ENCODE measurements around the gene ANKK1. TPM values are rescaled to one million over a fixed set of nuclear protein-coding genes. Genes with fewer than 3 reads are reported as not detected.

Gene ANKK1
- total and polyA plus RNA-seq, 2 donors (not counting 1 experiment from before 2014, with no cell fraction given): 0.89 to 5.3 TPM

DNA sequence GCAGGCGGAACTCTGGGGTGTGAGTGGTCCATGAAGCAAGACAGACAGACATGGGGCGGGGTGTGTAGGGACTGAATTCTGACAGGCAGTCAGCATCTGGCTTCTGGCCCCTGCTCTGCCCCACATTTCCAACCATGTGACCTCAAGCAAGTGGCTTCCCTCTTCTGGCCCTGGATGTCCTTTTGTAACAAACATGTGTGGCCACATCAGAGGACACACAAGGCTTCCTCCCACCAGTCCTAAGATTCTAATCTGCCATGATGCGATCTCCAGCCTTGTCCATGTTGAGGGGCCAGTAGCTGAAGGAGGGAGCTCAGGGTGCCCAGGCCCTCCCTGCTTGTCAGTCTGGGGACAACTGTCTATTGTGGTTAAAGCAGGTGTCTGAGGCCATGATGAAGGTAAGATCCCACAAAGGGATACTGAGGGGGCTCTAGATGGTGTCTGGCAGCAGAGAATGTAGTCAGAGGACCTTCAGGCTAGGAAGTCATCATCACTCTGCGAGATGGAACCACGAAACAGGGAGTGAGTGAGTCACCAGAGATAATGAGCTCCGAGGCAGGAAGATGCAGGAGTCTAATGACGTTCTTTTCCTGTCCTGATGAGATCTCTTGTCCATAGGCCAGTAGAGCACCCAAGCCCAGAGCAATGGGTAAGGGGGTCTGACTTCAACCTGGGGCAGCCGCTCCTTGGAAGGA is 60.2 kb downstream of the ANKK1 start:
- no peaks in the 10 kb centered on the region for H3K27me3 ChIP-seq (replicated peaks in 1 of 4; ENCODE audit: control extremely low read depth in 1 of 4, control insufficient read depth in 3 of 4, insufficient read depth in 4 of 4, low read length in 3 of 4)
- no peaks in the 10 kb centered on the region for H3K9me3 ChIP-seq (ENCODE audit: control extremely low read depth in 1 of 3, control insufficient read depth in 2 of 3, insufficient read depth in 1 of 3, low read length in 2 of 3)
- ChIA-PET POLR2A (no interaction called here), CTCF (no interaction called here)
- WGBS (ENCODE audit: insufficient coverage): 63% methylated on average over 8 of the region's 8 CpGs
- H3K36me3 ChIP-seq (replicated peaks in 1 of 2; ENCODE audit: control extremely low read depth in 1 of 2, control insufficient read depth in 1 of 2, extremely low read depth in 1 of 2, insufficient read depth in 2 of 2, low read length in 1 of 2): no peaks in the 10 kb centered on the region
- H3K27me3 Mint-ChIP-seq: peaks cover 21% of the 10 kb centered on the region
- H3K4me1 ChIP-seq (ENCODE audit: control insufficient read depth in 2 of 2, insufficient read depth in 2 of 2, low read length in 2 of 2): no peaks in the 10 kb centered on the region
- no peaks in the 10 kb centered on the region for H3K4me1 Mint-ChIP-seq
- H3K27ac Mint-ChIP-seq: no peak overlapping the region
- ATAC-seq (ENCODE audit: low read depth) (no peak), DNase-seq (no peak)
- intact Hi-C loops (cut with micrococcal nuclease): no loop called here
- no peaks in the 10 kb centered on the region for H3K79me2 ChIP-seq (ENCODE audit: control insufficient read depth, insufficient read depth, low read length)
- no peak overlapping the region for H2AFZ ChIP-seq (ENCODE audit: insufficient read depth, low read depth, low read length, poor library complexity, severe bottlenecking)
- no peak overlapping the region for H3K4me2 ChIP-seq (replicated peaks; ENCODE audit: low read depth, low read length, poor library complexity, severe bottlenecking)
- H3K4me3 Mint-ChIP-seq: no peak overlapping the region
- no peak overlapping the region for H3K9ac ChIP-seq (ENCODE audit: low read length)
- no peak overlapping the region for H3K4me3 ChIP-seq (ENCODE audit: control extremely low read depth in 1 of 5, extremely low read depth in 1 of 5, insufficient read depth in 1 of 5, low read depth in 2 of 5, low read length in 4 of 5)
- H3K9me3 Mint-ChIP-seq (ENCODE audit: insufficient read depth): no peaks in the 10 kb centered on the region
- H4K20me1 ChIP-seq (ENCODE audit: control insufficient read depth, insufficient read depth, low read length, poor library complexity, severe bottlenecking): no peaks in the 10 kb centered on the region
- H3K27ac ChIP-seq (ENCODE audit: low read length in 2 of 2): no peak overlapping the region
- no peak for TF ChIP-seq EZH2 (IDR thresholded peaks at IDR 0.05; ENCODE audit: borderline replicate concordance, insufficient read depth, low read depth, low read length, poor library complexity, severe bottlenecking)
- TF ChIP-seq, protein P1, sequence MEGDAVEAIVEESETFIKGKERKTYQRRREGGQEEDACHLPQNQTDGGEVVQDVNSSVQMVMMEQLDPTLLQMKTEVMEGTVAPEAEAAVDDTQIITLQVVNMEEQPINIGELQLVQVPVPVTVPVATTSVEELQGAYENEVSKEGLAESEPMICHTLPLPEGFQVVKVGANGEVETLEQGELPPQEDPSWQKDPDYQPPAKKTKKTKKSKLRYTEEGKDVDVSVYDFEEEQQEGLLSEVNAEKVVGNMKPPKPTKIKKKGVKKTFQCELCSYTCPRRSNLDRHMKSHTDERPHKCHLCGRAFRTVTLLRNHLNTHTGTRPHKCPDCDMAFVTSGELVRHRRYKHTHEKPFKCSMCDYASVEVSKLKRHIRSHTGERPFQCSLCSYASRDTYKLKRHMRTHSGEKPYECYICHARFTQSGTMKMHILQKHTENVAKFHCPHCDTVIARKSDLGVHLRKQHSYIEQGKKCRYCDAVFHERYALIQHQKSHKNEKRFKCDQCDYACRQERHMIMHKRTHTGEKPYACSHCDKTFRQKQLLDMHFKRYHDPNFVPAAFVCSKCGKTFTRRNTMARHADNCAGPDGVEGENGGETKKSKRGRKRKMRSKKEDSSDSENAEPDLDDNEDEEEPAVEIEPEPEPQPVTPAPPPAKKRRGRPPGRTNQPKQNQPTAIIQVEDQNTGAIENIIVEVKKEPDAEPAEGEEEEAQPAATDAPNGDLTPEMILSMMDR (IDR thresholded peaks at IDR 0.05): no peak

DNA sequence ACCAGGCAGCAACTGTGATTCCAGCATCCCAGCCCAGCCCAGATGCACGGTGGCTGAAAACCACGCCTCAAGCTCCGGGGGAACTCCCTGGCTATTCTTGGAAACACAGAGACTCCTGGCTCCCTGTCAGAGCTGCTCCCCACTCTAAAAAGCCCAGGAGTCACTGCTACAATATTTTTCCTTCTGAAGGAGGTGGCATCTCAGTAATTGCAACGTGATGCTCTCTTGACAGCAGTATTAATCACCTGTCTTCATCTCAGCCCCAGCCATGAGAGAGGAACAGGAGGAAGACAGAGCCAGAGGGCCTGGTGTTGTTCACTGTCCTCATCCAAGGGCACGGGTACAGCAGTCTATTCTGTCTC is 60.7 kb downstream of the ANKK1 start:
- no peak overlapping the region for H3K4me3 ChIP-seq (ENCODE audit: control extremely low read depth in 1 of 5, extremely low read depth in 1 of 5, insufficient read depth in 1 of 5, low read depth in 2 of 5, low read length in 4 of 5)
- no peak overlapping the region for H3K4me3 Mint-ChIP-seq
- H4K20me1 ChIP-seq (ENCODE audit: control insufficient read depth, insufficient read depth, low read length, poor library complexity, severe bottlenecking): no peaks in the 10 kb centered on the region
- ATAC-seq (ENCODE audit: low read depth): no peak
- H3K4me1 Mint-ChIP-seq: no peaks in the 10 kb centered on the region
- no peaks in the 10 kb centered on the region for H3K9me3 Mint-ChIP-seq (ENCODE audit: insufficient read depth)
- CTCF ChIA-PET: no interaction called here
- POLR2A ChIA-PET: no interaction called here
- H3K79me2 ChIP-seq (ENCODE audit: control insufficient read depth, insufficient read depth, low read length): no peaks in the 10 kb centered on the region
- no peak overlapping the region for H3K9ac ChIP-seq (ENCODE audit: low read length)
- H2AFZ ChIP-seq (ENCODE audit: insufficient read depth, low read depth, low read length, poor library complexity, severe bottlenecking): no peak overlapping the region
- H3K27ac Mint-ChIP-seq: no peak overlapping the region
- intact Hi-C loops (cut with micrococcal nuclease): no loop called here
- H3K9me3 ChIP-seq (ENCODE audit: control extremely low read depth in 1 of 3, control insufficient read depth in 2 of 3, insufficient read depth in 1 of 3, low read length in 2 of 3): no peaks in the 10 kb centered on the region
- H3K27me3 Mint-ChIP-seq: peaks cover 22% of the 10 kb centered on the region
- H3K4me2 ChIP-seq (replicated peaks; ENCODE audit: low read depth, low read length, poor library complexity, severe bottlenecking): no peak overlapping the region
- no peaks in the 10 kb centered on the region for H3K4me1 ChIP-seq (ENCODE audit: control insufficient read depth in 2 of 2, insufficient read depth in 2 of 2, low read length in 2 of 2)
- no peaks in the 10 kb centered on the region for H3K27me3 ChIP-seq (replicated peaks in 1 of 4; ENCODE audit: control extremely low read depth in 1 of 4, control insufficient read depth in 3 of 4, insufficient read depth in 4 of 4, low read length in 3 of 4)
- H3K36me3 ChIP-seq (replicated peaks in 1 of 2; ENCODE audit: control extremely low read depth in 1 of 2, control insufficient read depth in 1 of 2, extremely low read depth in 1 of 2, insufficient read depth in 2 of 2, low read length in 1 of 2): no peaks in the 10 kb centered on the region
- H3K27ac ChIP-seq (ENCODE audit: low read length in 2 of 2): no peak overlapping the region
- no peak for DNase-seq
- 77% methylated on average over 5 of the region's 5 CpGs for WGBS (ENCODE audit: insufficient coverage)
- TF ChIP-seq, protein P1 (IDR thresholded peaks at IDR 0.05): no peak
- no peak for TF ChIP-seq EZH2 (IDR thresholded peaks at IDR 0.05; ENCODE audit: borderline replicate concordance, insufficient read depth, low read depth, low read length, poor library complexity, severe bottlenecking)

Measured in B cell (primary cell).